Endothelial cell (in vitro differentiated cells): ENCODE results near the gene DENND1B. TPM values are rescaled to one million over a fixed set of nuclear protein-coding genes. Genes with fewer than 3 reads are reported as not detected.
"Not testable (repeated sequence)": the region's sequence is repeated elsewhere in the genome, so short reads cannot be mapped to it uniquely, and the experiment has no call there.

Source experiments
- DNase-seq: peaks from one replicate; pipeline ENCODE4 v3.0.0; 2021; ENCODE audit warnings: low spot score
- H3K27ac Mint-ChIP-seq: one replicate; pipeline ENCODE4 v1.8.0; 2021; ENCODE audit warnings: mixed read lengths, inconsistent platforms; ENCODE audit not compliant: unreplicated experiment
- H3K27me3 Mint-ChIP-seq: one replicate; pipeline ENCODE4 v1.8.0; 2021; ENCODE audit warnings: mild to moderate bottlenecking, moderate library complexity, mixed read lengths, inconsistent platforms; ENCODE audit not compliant: unreplicated experiment
- H3K36me3 Mint-ChIP-seq: one replicate; pipeline ENCODE4 v1.8.0; 2021; ENCODE audit warnings: mild to moderate bottlenecking, low read depth, mixed read lengths, inconsistent platforms; ENCODE audit not compliant: unreplicated experiment
- H3K4me1 Mint-ChIP-seq: one replicate; pipeline ENCODE4 v1.8.0; 2021; ENCODE audit warnings: mild to moderate bottlenecking, mixed read lengths, inconsistent platforms; ENCODE audit not compliant: unreplicated experiment
- H3K4me3 Mint-ChIP-seq: one replicate; pipeline ENCODE4 v1.8.0; 2021; ENCODE audit warnings: mild to moderate bottlenecking, mixed read lengths, inconsistent platforms; ENCODE audit not compliant: unreplicated experiment
- H3K9me3 Mint-ChIP-seq: one replicate; pipeline ENCODE4 v1.8.0; 2021; ENCODE audit warnings: mixed read lengths, inconsistent platforms; ENCODE audit not compliant: unreplicated experiment
- CTCF ChIP-seq: fragments of 200-600 bp; sonication (generic); IDR thresholded peaks from one replicate; pipeline ENCODE4 v1.5.0; 2021; ENCODE audit warnings: antibody characterized with exemption; ENCODE audit not compliant: unreplicated experiment
- total RNA-seq: library from RNA; stranded (reverse); fragmentation: NEBNext Ultra II Directional; extraction: Animal tissue kit (Norgen Biotek cat#: 25700); gene quantifications from one replicate; pipeline ENCODE4 v1.2.1, GENCODE V29; 2021; ENCODE audit not compliant: unreplicated experiment

DENND1B gene
- total RNA-seq, 1 donor from 2014 or later = 7.5 TPM

GRCh38 chr1:197590687-197591086 is 184.6 kb downstream of the DENND1B start:
- Mint-ChIP-seq H3K4me3 (no peak overlapping the region), H3K4me1 (peaks cover 3% of the 10 kb centered on the region), H3K36me3 (no peaks in the 10 kb centered on the region), H3K27me3 (no peaks in the 10 kb centered on the region), H3K27ac (no peak overlapping the region), H3K9me3 (no peaks in the 10 kb centered on the region)
- no peak for TF ChIP-seq CTCF
- DNase-seq = no peak

- DNase-seq = no peak
- Mint-ChIP-seq H3K27ac (no peak overlapping the region), H3K27me3 (no peaks in the 10 kb centered on the region), H3K9me3 (no peaks in the 10 kb centered on the region), H3K4me1 (peaks cover 2% of the 10 kb centered on the region), H3K36me3 (no peaks in the 10 kb centered on the region), H3K4me3 (no peak overlapping the region)
- TF ChIP-seq CTCF = no peak
Observed at GRCh38 chr1:197585809-197586208, 189.5 kb downstream of the DENND1B start.

- DNase-seq = no peak
- no peak for TF ChIP-seq CTCF
- H3K27me3 Mint-ChIP-seq = no peaks in the 10 kb centered on the region
- no peak overlapping the region for H3K27ac Mint-ChIP-seq
- no peak overlapping the region for H3K4me3 Mint-ChIP-seq
- no peaks in the 10 kb centered on the region for H3K4me1 Mint-ChIP-seq
- no peaks in the 10 kb centered on the region for H3K36me3 Mint-ChIP-seq
- H3K9me3 Mint-ChIP-seq = no peaks in the 10 kb centered on the region
Observed at GRCh38 chr1:197577580-197577979, 197.7 kb downstream of the DENND1B start.

GRCh38 chr1:197575531-197575930 is 199.7 kb downstream of the DENND1B start:
- DNase-seq, H3K4me3 Mint-ChIP-seq, H3K27me3 Mint-ChIP-seq, H3K4me1 Mint-ChIP-seq, H3K36me3 Mint-ChIP-seq, H3K9me3 Mint-ChIP-seq, H3K27ac Mint-ChIP-seq: not testable (repeated sequence)

- DNase-seq = no peak
- Mint-ChIP-seq H3K9me3 (no peaks in the 10 kb centered on the region), H3K27me3 (no peaks in the 10 kb centered on the region), H3K27ac (no peak overlapping the region), H3K4me3 (no peak overlapping the region), H3K36me3 (peaks cover 4% of the 10 kb centered on the region), H3K4me1 (no peaks in the 10 kb centered on the region)
- no peak for TF ChIP-seq CTCF
Observed at GRCh38 chr1:197572169-197572568, 203.1 kb downstream of the DENND1B start.

GRCh38 chr1:197567442-197567841 is 207.8 kb downstream of the DENND1B start:
- no peak for TF ChIP-seq CTCF
- Mint-ChIP-seq H3K4me1 (no peaks in the 10 kb centered on the region), H3K4me3 (no peak overlapping the region), H3K27me3 (no peaks in the 10 kb centered on the region), H3K36me3 (peaks cover 4% of the 10 kb centered on the region), H3K9me3 (no peaks in the 10 kb centered on the region), H3K27ac (no peak overlapping the region)
- DNase-seq = no peak
